ENCODE data around the gene SYDE1.

The SYDE1 gene

DNA sequence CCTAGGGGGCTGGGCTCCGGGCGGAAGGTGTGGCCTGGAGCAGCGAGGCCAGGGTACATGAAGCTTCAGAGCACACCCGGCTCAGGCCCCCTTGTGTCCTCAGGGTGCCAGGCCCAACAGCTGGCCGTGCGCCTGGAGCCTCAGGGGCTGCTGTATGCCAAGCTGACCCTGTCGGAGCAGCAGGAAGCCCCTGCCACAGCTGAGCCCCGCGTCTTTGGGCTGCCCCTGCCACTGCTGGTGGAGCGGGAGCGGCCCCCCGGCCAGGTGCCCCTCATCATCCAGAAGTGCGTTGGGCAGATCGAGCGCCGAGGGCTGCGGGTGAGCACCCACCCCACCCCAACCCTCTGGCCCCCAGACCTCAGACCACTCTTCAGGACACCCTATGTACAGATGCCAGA is 3.2 kb downstream of the SYDE1 start:
- no peak overlapping the region for H3K27ac ChIP-seq
- no peaks in the 10 kb centered on the region for H4K20me1 ChIP-seq (ENCODE audit: insufficient read depth)
- no peak overlapping the region for H3K4me2 ChIP-seq
- no peaks in the 10 kb centered on the region for H3K79me2 ChIP-seq (ENCODE audit: insufficient read depth, low read depth)
- H3K27me3 ChIP-seq (ENCODE audit: insufficient read depth, low read depth) = peaks cover 14% of the 10 kb centered on the region; the same call in 1 of the 2 replicates
- H2AFZ ChIP-seq (ENCODE audit: low read depth) = no peak overlapping the region
- no peaks in the 10 kb centered on the region for H3K36me3 ChIP-seq (ENCODE audit: insufficient read depth)
- H3K4me1 ChIP-seq (ENCODE audit: low read depth, poor library complexity, severe bottlenecking) = no peaks in the 10 kb centered on the region
- no peak overlapping the region for H3K9ac ChIP-seq
- H3K4me3 ChIP-seq (IDR thresholded peaks at IDR 0.05; ENCODE audit: insufficient read depth, low read depth, low read length) = no peak overlapping the region
- TF ChIP-seq, protein P1, sequence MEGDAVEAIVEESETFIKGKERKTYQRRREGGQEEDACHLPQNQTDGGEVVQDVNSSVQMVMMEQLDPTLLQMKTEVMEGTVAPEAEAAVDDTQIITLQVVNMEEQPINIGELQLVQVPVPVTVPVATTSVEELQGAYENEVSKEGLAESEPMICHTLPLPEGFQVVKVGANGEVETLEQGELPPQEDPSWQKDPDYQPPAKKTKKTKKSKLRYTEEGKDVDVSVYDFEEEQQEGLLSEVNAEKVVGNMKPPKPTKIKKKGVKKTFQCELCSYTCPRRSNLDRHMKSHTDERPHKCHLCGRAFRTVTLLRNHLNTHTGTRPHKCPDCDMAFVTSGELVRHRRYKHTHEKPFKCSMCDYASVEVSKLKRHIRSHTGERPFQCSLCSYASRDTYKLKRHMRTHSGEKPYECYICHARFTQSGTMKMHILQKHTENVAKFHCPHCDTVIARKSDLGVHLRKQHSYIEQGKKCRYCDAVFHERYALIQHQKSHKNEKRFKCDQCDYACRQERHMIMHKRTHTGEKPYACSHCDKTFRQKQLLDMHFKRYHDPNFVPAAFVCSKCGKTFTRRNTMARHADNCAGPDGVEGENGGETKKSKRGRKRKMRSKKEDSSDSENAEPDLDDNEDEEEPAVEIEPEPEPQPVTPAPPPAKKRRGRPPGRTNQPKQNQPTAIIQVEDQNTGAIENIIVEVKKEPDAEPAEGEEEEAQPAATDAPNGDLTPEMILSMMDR (conservative IDR thresholded peaks at IDR 0.05; ENCODE audit: low read depth, low read length) = no peak

DNA sequence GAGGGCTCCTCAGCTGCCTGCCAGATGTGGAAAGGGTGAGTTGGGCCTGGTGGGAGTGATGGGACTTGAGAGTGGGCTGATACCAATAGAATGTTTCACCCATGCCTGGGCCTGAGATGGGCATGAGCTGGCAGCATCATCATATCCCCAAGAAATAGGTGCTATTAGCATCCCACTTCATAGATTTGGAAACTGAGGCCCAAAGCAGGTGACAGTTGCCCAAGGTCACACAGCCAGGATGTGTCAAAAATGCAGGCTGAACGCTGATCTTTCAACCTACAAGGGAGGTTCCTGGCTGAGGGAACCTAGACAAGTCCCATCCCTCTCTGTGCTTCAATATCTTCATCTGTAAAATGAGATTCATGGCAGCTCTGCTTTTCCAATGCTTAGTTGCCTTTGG is 4.6 kb downstream of the SYDE1 start:
- Histone ChIP-seq H3K36me3 (ENCODE audit: insufficient read depth) (no peaks in the 10 kb centered on the region), H3K4me3 (IDR thresholded peaks at IDR 0.05; ENCODE audit: insufficient read depth, low read depth, low read length) (no peak overlapping the region), H3K79me2 (ENCODE audit: insufficient read depth, low read depth) (no peaks in the 10 kb centered on the region), H3K9ac (no peak overlapping the region), H3K27me3 (ENCODE audit: insufficient read depth, low read depth) (peaks cover 10% of the 10 kb centered on the region; the same call in 1 of the 2 replicates), H3K4me2 (no peak overlapping the region), H2AFZ (ENCODE audit: low read depth) (no peak overlapping the region), H4K20me1 (ENCODE audit: insufficient read depth) (no peaks in the 10 kb centered on the region), H3K4me1 (ENCODE audit: low read depth, poor library complexity, severe bottlenecking) (no peaks in the 10 kb centered on the region), H3K27ac (no peak overlapping the region)
- TF ChIP-seq, protein P1 (conservative IDR thresholded peaks at IDR 0.05; ENCODE audit: low read depth, low read length) = no peak

DNA sequence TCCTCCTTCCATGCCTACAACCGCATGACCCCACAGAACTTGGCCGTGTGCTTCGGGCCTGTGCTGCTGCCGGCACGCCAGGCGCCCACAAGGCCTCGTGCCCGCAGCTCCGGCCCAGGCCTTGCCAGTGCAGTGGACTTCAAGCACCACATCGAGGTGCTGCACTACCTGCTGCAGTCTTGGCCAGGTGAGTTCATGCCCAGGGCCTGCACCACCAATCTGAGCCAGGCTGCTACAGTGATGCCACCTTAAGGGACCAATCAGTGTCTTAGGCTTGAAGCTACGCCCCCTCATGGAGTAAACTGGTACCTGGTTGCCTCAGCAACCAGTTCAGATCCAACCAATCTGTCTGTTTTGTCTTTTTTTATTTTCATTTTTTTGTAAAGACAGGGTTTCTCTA is 5.2 kb downstream of the SYDE1 start:
- TF ChIP-seq, protein P1 (conservative IDR thresholded peaks at IDR 0.05; ENCODE audit: low read depth, low read length) = no peak
- Histone ChIP-seq H3K27ac (no peak overlapping the region), H3K4me3 (IDR thresholded peaks at IDR 0.05; ENCODE audit: insufficient read depth, low read depth, low read length) (no peak overlapping the region), H3K36me3 (ENCODE audit: insufficient read depth) (no peaks in the 10 kb centered on the region), H4K20me1 (ENCODE audit: insufficient read depth) (no peaks in the 10 kb centered on the region), H2AFZ (ENCODE audit: low read depth) (no peak overlapping the region), H3K79me2 (ENCODE audit: insufficient read depth, low read depth) (no peaks in the 10 kb centered on the region), H3K4me2 (no peak overlapping the region), H3K9ac (no peak overlapping the region), H3K27me3 (ENCODE audit: insufficient read depth, low read depth) (peaks cover 10% of the 10 kb centered on the region; the same call in 1 of the 2 replicates), H3K4me1 (ENCODE audit: low read depth, poor library complexity, severe bottlenecking) (no peaks in the 10 kb centered on the region)

DNA sequence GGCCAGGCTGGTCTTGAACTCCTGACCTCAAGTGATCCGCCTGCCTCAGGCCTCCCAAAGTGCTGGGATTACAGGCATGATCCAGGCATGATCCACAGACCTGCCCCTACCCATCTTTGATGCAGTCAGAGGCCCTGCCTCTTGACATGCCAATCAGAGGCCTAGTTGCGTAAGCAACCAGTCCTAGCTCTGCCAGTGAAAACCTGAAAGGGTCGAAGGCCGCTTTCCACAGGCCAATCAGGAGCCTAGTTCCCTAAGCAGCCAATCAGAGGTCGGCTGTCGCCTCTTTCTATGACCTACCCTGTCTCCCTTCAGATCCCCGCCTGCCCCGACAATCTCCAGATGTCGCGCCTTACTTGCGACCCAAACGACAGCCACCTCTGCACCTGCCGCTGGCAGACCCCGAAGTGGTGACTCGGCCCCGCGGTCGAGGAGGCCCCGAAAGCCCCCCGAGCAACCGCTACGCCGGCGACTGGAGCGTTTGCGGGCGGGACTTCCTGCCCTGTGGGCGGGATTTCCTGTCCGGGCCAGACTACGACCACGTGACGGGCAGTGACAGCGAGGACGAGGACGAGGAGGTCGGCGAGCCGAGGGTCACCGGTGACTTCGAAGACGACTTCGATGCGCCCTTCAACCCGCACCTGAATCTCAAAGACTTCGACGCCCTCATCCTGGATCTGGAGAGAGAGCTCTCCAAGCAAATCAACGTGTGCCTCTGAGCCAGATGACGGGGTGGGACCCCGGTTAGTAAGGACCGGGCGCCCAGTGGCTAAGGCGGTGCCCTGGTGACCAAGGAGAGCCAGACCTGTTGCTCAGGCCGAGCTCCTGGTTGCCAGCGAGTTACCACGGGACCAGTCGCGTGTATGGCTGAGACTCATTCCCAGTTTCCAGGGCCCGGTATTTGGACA is 6.3 kb downstream of the SYDE1 start:
- no peaks in the 10 kb centered on the region for H4K20me1 ChIP-seq (ENCODE audit: insufficient read depth)
- peaks cover 6% of the 10 kb centered on the region; the same call in 1 of the 2 replicates for H3K27me3 ChIP-seq (ENCODE audit: insufficient read depth, low read depth)
- H3K4me1 ChIP-seq (ENCODE audit: low read depth, poor library complexity, severe bottlenecking) = no peaks in the 10 kb centered on the region
- H3K9ac ChIP-seq = no peak overlapping the region
- H3K27ac ChIP-seq = no peak overlapping the region
- H2AFZ ChIP-seq (ENCODE audit: low read depth) = no peak overlapping the region
- no peak overlapping the region for H3K4me2 ChIP-seq
- no peaks in the 10 kb centered on the region for H3K79me2 ChIP-seq (ENCODE audit: insufficient read depth, low read depth)
- TF ChIP-seq, protein P1 (conservative IDR thresholded peaks at IDR 0.05; ENCODE audit: low read depth, low read length) = no peak
- H3K4me3 ChIP-seq (IDR thresholded peaks at IDR 0.05; ENCODE audit: insufficient read depth, low read depth, low read length) = no peak overlapping the region
- no peaks in the 10 kb centered on the region for H3K36me3 ChIP-seq (ENCODE audit: insufficient read depth)
